ENCODE results near the gene KCTD3. TPM values are rescaled to one million over a fixed set of nuclear protein-coding genes. Genes with fewer than 3 reads are reported as not detected.

Gene KCTD3
- total and polyA plus RNA-seq, 2 of the 13 experiments (the other 11 are each of a cell fraction or from before 2014, with no cell fraction given) = 49.8 to 68.1 TPM

GRCh38 chr1:215566556-215567490 is at the start of gene KCTD3 (continued):
- no peak for TF ChIP-seq ATF6 (CRISPR knock-in tag; conservative IDR thresholded peaks at IDR 0.05)
- TF ChIP-seq ZNF431 (CRISPR knock-in tag; IDR thresholded peaks at IDR 0.05; ENCODE audit: borderline replicate concordance, low read depth) = no peak
- TF ChIP-seq ZNF142 (CRISPR knock-in tag; IDR thresholded peaks at IDR 0.05) = no peak
- TF ChIP-seq CC2D1A (CRISPR knock-in tag; IDR thresholded peaks at IDR 0.05) = no peak
- no peak for TF ChIP-seq ZNF451 (CRISPR knock-in tag; IDR thresholded peaks at IDR 0.05)
- TF ChIP-seq MED8 (CRISPR knock-in tag; IDR thresholded peaks at IDR 0.05; ENCODE audit: insufficient replicate concordance) = no peak
- no peak for TF ChIP-seq ZNF577 (CRISPR knock-in tag; IDR thresholded peaks at IDR 0.05; ENCODE audit: borderline replicate concordance, low read depth)
- no peak; the same call in 1 of the 2 replicates for TF ChIP-seq YEATS4 (CRISPR knock-in tag; IDR thresholded peaks at IDR 0.05; ENCODE audit: borderline replicate concordance)
- peak; percentile 94 for TF ChIP-seq ZFAT (CRISPR knock-in tag; conservative IDR thresholded peaks at IDR 0.05)
- peak; percentile 59; the same call in 1 of the 2 replicates for TF ChIP-seq NCOA2 (CRISPR knock-in tag; IDR thresholded peaks at IDR 0.05)
- no peak for TF ChIP-seq XRCC5 (optimal IDR thresholded peaks at IDR 0.05; ENCODE audit: low read length)
- 0 out of 2 replicates have a peak, but pooled peaks have one; percentile 18 for TF ChIP-seq ADNP (CRISPR knock-in tag; IDR thresholded peaks at IDR 0.05)
- no peak for TF ChIP-seq REL (CRISPR knock-in tag; conservative IDR thresholded peaks at IDR 0.05)
- TF ChIP-seq ZNF703 (CRISPR knock-in tag; IDR thresholded peaks at IDR 0.05; ENCODE audit: borderline replicate concordance) = no peak
- peak; percentile 61; the same call in 1 of the 2 replicates for TF ChIP-seq HBP1 (CRISPR knock-in tag; IDR thresholded peaks at IDR 0.05; ENCODE audit: low read depth)
- peak; percentile 74 for TF ChIP-seq GABPB1 (CRISPR knock-in tag; IDR thresholded peaks at IDR 0.05)
- no peak for TF ChIP-seq ZBTB14 (CRISPR knock-in tag; IDR thresholded peaks at IDR 0.05)
- TF ChIP-seq GPN1 (CRISPR knock-in tag; IDR thresholded peaks at IDR 0.05; ENCODE audit: borderline replicate concordance) = no peak

Data from HepG2 (cell line).